Skin epidermis (tissue), 12 donors: Measurements from ENCODE around the gene TBX1.
A peak's percentile ranks its signal among the peaks of the same experiment; 100 is the strongest.

Experiments
- H3K27ac ChIP-seq, 21 experiments: fragments of 200-600 bp; sonication (generic) in 11 of 21; one replicate each; pipeline ENCODE4 v1.5.0; 2020; ENCODE audit warnings: mild to moderate bottlenecking in 3 of 21, inconsistent platforms in 2 of 21, moderate library complexity in 2 of 21
- H3K4me3 ChIP-seq, 7 experiments: fragments of 200-600 bp; sonication (generic) in 2 of 7; one replicate each; pipeline ENCODE4 v1.5.0; 2020; ENCODE audit warnings: inconsistent platforms in 2 of 7, mild to moderate bottlenecking in 2 of 7, moderate library complexity in 1 of 7

TBX1 gene

GRCh38 chr22:19760951-19761724 lies 560 bp downstream of the TBX1 start:
- H3K4me3 ChIP-seq = peak overlapping the region; percentile 25 to 49 (median 35)

GRCh38 chr22:19761725-19762567 lies 1.4 kb downstream of the TBX1 start:
- H3K27ac ChIP-seq = peak overlapping the region in 19 of 21 experiments; percentile 8 to 87 (median 62)
- H3K4me3 ChIP-seq = peak overlapping the region; percentile 25 to 49 (median 35)

More at GRCh38 chr22:19760951-19761724, 560 bp downstream of the TBX1 start:
- peak overlapping the region in 18 of 21 experiments; percentile 39 to 87 (median 64) for H3K27ac ChIP-seq

GRCh38 chr22:19762568-19763457 lies 2.2 kb downstream of the TBX1 start:
- peak overlapping the region in 15 of 21 experiments; percentile 5 to 87 (median 63) for H3K27ac ChIP-seq
- peak overlapping the region in 6 of 7 experiments; percentile 25 to 49 (median 36) for H3K4me3 ChIP-seq

- Histone ChIP-seq H3K4me3 (peak overlapping the region in 3 of 7 experiments; percentile 5 to 49 (median 38)), H3K27ac (peak overlapping the region in 4 of 21 experiments; percentile 5 to 87 (median 62))
These were observed 3.1 kb downstream of the TBX1 start for GRCh38 chr22:19763458-19764298.

GRCh38 chr22:19764299-19764593 lies 3.7 kb downstream of the TBX1 start:
- Histone ChIP-seq H3K4me3 (peak overlapping the region in 2 of 7 experiments; percentile 38 to 49), H3K27ac (peak overlapping the region in 2 of 21 experiments; percentile 75 to 87)

GRCh38 chr22:19764636-19765476 lies 4.3 kb downstream of the TBX1 start:
- peak overlapping the region in 4 of 7 experiments; percentile 26 to 48 (median 38) for H3K4me3 ChIP-seq
- H3K27ac ChIP-seq = peak overlapping the region in 13 of 21 experiments; percentile 32 to 87 (median 67)

GRCh38 chr22:19765477-19766239 lies 5.1 kb downstream of the TBX1 start:
- Histone ChIP-seq H3K27ac (peak overlapping the region in 18 of 21 experiments; percentile 18 to 87 (median 66)), H3K4me3 (peak overlapping the region; percentile 18 to 48 (median 40))

GRCh38 chr22:19766240-19766510 lies 5.6 kb downstream of the TBX1 start:
- peak overlapping the region in 19 of 21 experiments; percentile 15 to 87 (median 61) for H3K27ac ChIP-seq
- peak overlapping the region; percentile 24 to 48 (median 40) for H3K4me3 ChIP-seq

GRCh38 chr22:19766511-19767426 lies 6.2 kb downstream of the TBX1 start:
- Histone ChIP-seq H3K4me3 (peak overlapping the region; percentile 24 to 48 (median 40)), H3K27ac (peak overlapping the region; percentile 15 to 87 (median 47))

GRCh38 chr22:19767427-19768341 lies 7.1 kb downstream of the TBX1 start:
- H3K27ac ChIP-seq = peak overlapping the region in 12 of 21 experiments; percentile 8 to 87 (median 69)
- H3K4me3 ChIP-seq = peak overlapping the region in 5 of 7 experiments; percentile 27 to 48 (median 40)

- H3K4me3 ChIP-seq = no peak overlapping the region
- peak overlapping the region in 1 of 21 experiments; percentile 2 for H3K27ac ChIP-seq
These were observed 8.8 kb downstream of the TBX1 start for GRCh38 chr22:19769393-19769715.

GRCh38 chr22:19770349-19771220 lies 10.0 kb downstream of the TBX1 start:
- Histone ChIP-seq H3K4me3 (no peak overlapping the region), H3K27ac (peak overlapping the region in 1 of 21 experiments; percentile 15)

- no peak overlapping the region for H3K27ac ChIP-seq
- H3K4me3 ChIP-seq = no peak overlapping the region
These were observed 11.8 kb downstream of the TBX1 start for GRCh38 chr22:19772422-19772672.

GRCh38 chr22:19772673-19773469 lies 12.3 kb downstream of the TBX1 start:
- peak overlapping the region in 1 of 21 experiments; percentile 0 for H3K27ac ChIP-seq
- no peak overlapping the region for H3K4me3 ChIP-seq
